ENCODE data around the gene ARHGEF7. TPM values are rescaled to one million over a fixed set of nuclear protein-coding genes. Genes with fewer than 3 reads are reported as not detected.

The ARHGEF7 gene
- polyA plus RNA-seq, 1 donor = 75.2 TPM

- no peaks in the 10 kb centered on the region for H3K4me1 ChIP-seq (ENCODE audit: control insufficient read depth, insufficient read depth, low read length)
- no CpG with 5 or more reads among the region's 3 CpGs for WGBS (ENCODE audit: insufficient coverage, low lambda C conversion rate)
- no peaks in the 10 kb centered on the region for H3K27me3 ChIP-seq (ENCODE audit: control insufficient read depth, insufficient read depth, low read length)
- DNase-seq = no peak
- no peak overlapping the region for H3K27ac ChIP-seq (ENCODE audit: low read length)
- H3K4me3 ChIP-seq (ENCODE audit: low read length) = no peak overlapping the region
- H3K36me3 ChIP-seq (ENCODE audit: control insufficient read depth, insufficient read depth, low read length) = peaks cover 45% of the 10 kb centered on the region
- H3K9me3 ChIP-seq (ENCODE audit: control insufficient read depth, low read depth, low read length) = peaks cover 17% of the 10 kb centered on the region
These were observed 147.6 kb downstream of the ARHGEF7 start for GRCh38 chr13:111262715-111263114.

- Histone ChIP-seq H3K36me3 (ENCODE audit: control insufficient read depth, insufficient read depth, low read length) (peaks cover 43% of the 10 kb centered on the region), H3K4me3 (ENCODE audit: low read length) (no peak overlapping the region), H3K27ac (ENCODE audit: low read length) (no peak overlapping the region), H3K9me3 (ENCODE audit: control insufficient read depth, low read depth, low read length) (peaks cover 13% of the 10 kb centered on the region), H3K27me3 (ENCODE audit: control insufficient read depth, insufficient read depth, low read length) (no peaks in the 10 kb centered on the region), H3K4me1 (ENCODE audit: control insufficient read depth, insufficient read depth, low read length) (no peaks in the 10 kb centered on the region)
- no peak for DNase-seq
- no CpG with 5 or more reads among the region's 3 CpGs for WGBS (ENCODE audit: insufficient coverage, low lambda C conversion rate)
These were observed 148.5 kb downstream of the ARHGEF7 start for GRCh38 chr13:111263566-111263965.

- Histone ChIP-seq H3K4me3 (ENCODE audit: low read length) (no peak overlapping the region), H3K27ac (ENCODE audit: low read length) (no peak overlapping the region), H3K9me3 (ENCODE audit: control insufficient read depth, low read depth, low read length) (peaks cover 1% of the 10 kb centered on the region), H3K27me3 (ENCODE audit: control insufficient read depth, insufficient read depth, low read length) (no peaks in the 10 kb centered on the region), H3K36me3 (ENCODE audit: control insufficient read depth, insufficient read depth, low read length) (peaks cover 49% of the 10 kb centered on the region), H3K4me1 (ENCODE audit: control insufficient read depth, insufficient read depth, low read length) (no peaks in the 10 kb centered on the region)
- WGBS (ENCODE audit: insufficient coverage, low lambda C conversion rate) = 92% methylated on average over 2 of the region's 14 CpGs
- no peak for DNase-seq
These were observed 150.0 kb downstream of the ARHGEF7 start for GRCh38 chr13:111265006-111265700.

DNA sequence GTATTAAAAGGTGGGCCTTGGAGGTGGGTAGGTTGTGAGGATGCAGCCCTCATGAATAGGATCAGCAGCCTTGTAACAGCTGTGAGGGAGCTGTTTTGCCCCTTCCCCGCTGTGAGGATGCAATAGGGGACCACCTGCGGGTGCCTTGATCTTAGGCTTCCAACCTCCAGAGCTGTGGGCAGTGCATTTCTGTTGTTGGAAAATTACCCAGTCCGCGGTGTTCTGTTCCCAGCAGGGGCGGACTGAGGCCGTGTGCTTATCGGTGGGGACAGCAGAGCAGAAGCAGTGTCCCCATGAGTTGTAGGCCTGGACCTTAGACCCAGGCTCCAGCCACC is 150.6 kb downstream of the ARHGEF7 start:
- no CpG with 5 or more reads among the region's 7 CpGs for WGBS (ENCODE audit: insufficient coverage, low lambda C conversion rate)
- H3K4me3 ChIP-seq (ENCODE audit: low read length) = no peak overlapping the region
- DNase-seq = no peak
- no peaks in the 10 kb centered on the region for H3K27me3 ChIP-seq (ENCODE audit: control insufficient read depth, insufficient read depth, low read length)
- peaks cover 50% of the 10 kb centered on the region for H3K36me3 ChIP-seq (ENCODE audit: control insufficient read depth, insufficient read depth, low read length)
- no peaks in the 10 kb centered on the region for H3K9me3 ChIP-seq (ENCODE audit: control insufficient read depth, low read depth, low read length)
- no peak overlapping the region for H3K27ac ChIP-seq (ENCODE audit: low read length)
- no peaks in the 10 kb centered on the region for H3K4me1 ChIP-seq (ENCODE audit: control insufficient read depth, insufficient read depth, low read length)

- Histone ChIP-seq H3K9me3 (ENCODE audit: control insufficient read depth, low read depth, low read length) (no peaks in the 10 kb centered on the region), H3K4me1 (ENCODE audit: control insufficient read depth, insufficient read depth, low read length) (no peaks in the 10 kb centered on the region), H3K4me3 (ENCODE audit: low read length) (no peak overlapping the region), H3K27me3 (ENCODE audit: control insufficient read depth, insufficient read depth, low read length) (no peaks in the 10 kb centered on the region), H3K36me3 (ENCODE audit: control insufficient read depth, insufficient read depth, low read length) (peaks cover 61% of the 10 kb centered on the region), H3K27ac (ENCODE audit: low read length) (no peak overlapping the region)
- no peak for DNase-seq
- no CpG with 5 or more reads among the region's 5 CpGs for WGBS (ENCODE audit: insufficient coverage, low lambda C conversion rate)
These were observed 152.1 kb downstream of the ARHGEF7 start for GRCh38 chr13:111267205-111267604.

DNA sequence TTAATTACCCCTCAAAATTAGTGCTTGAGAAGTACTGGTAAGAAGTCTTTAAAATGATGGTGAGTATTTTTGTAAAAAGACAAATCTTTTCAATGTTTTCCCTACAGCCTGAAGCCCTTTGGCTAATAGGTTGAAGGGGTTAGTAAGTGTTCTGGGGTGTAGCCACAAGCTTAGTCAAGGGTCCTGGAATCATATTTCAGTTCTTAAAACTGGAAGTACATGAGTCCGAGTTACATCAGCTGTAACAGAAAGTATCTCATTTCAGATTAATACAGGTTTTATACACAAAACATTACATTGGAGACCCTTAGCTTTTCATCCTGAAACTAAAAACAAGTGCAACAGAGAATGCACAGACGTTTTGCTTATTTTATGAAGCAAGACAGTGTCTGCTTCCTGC is 152.7 kb downstream of the ARHGEF7 start:
- Histone ChIP-seq H3K27me3 (ENCODE audit: control insufficient read depth, insufficient read depth, low read length) (no peaks in the 10 kb centered on the region), H3K4me3 (ENCODE audit: low read length) (no peak overlapping the region), H3K27ac (ENCODE audit: low read length) (no peak overlapping the region), H3K4me1 (ENCODE audit: control insufficient read depth, insufficient read depth, low read length) (no peaks in the 10 kb centered on the region), H3K36me3 (ENCODE audit: control insufficient read depth, insufficient read depth, low read length) (peaks cover 66% of the 10 kb centered on the region), H3K9me3 (ENCODE audit: control insufficient read depth, low read depth, low read length) (no peaks in the 10 kb centered on the region)
- no CpG with 5 or more reads among the region's 2 CpGs for WGBS (ENCODE audit: insufficient coverage, low lambda C conversion rate)
- no peak for DNase-seq

GRCh38 chr13:111269508-111269907 is 154.4 kb downstream of the ARHGEF7 start:
- H3K36me3 ChIP-seq (ENCODE audit: control insufficient read depth, insufficient read depth, low read length) = peaks cover 77% of the 10 kb centered on the region
- DNase-seq = no peak
- H3K9me3 ChIP-seq (ENCODE audit: control insufficient read depth, low read depth, low read length) = no peaks in the 10 kb centered on the region
- H3K27me3 ChIP-seq (ENCODE audit: control insufficient read depth, insufficient read depth, low read length) = no peaks in the 10 kb centered on the region
- WGBS (ENCODE audit: insufficient coverage, low lambda C conversion rate) = no CpG with 5 or more reads among the region's 10 CpGs
- no peaks in the 10 kb centered on the region for H3K4me1 ChIP-seq (ENCODE audit: control insufficient read depth, insufficient read depth, low read length)
- H3K27ac ChIP-seq (ENCODE audit: low read length) = no peak overlapping the region
- no peak overlapping the region for H3K4me3 ChIP-seq (ENCODE audit: low read length)

GRCh38 chr13:111270126-111270525 is 155.0 kb downstream of the ARHGEF7 start:
- WGBS (ENCODE audit: insufficient coverage, low lambda C conversion rate) = no CpG with 5 or more reads among the region's 5 CpGs
- no peak for DNase-seq
- Histone ChIP-seq H3K27ac (ENCODE audit: low read length) (no peak overlapping the region), H3K4me1 (ENCODE audit: control insufficient read depth, insufficient read depth, low read length) (no peaks in the 10 kb centered on the region), H3K36me3 (ENCODE audit: control insufficient read depth, insufficient read depth, low read length) (peaks cover 77% of the 10 kb centered on the region), H3K9me3 (ENCODE audit: control insufficient read depth, low read depth, low read length) (no peaks in the 10 kb centered on the region), H3K4me3 (ENCODE audit: low read length) (no peak overlapping the region), H3K27me3 (ENCODE audit: control insufficient read depth, insufficient read depth, low read length) (no peaks in the 10 kb centered on the region)

DNA sequence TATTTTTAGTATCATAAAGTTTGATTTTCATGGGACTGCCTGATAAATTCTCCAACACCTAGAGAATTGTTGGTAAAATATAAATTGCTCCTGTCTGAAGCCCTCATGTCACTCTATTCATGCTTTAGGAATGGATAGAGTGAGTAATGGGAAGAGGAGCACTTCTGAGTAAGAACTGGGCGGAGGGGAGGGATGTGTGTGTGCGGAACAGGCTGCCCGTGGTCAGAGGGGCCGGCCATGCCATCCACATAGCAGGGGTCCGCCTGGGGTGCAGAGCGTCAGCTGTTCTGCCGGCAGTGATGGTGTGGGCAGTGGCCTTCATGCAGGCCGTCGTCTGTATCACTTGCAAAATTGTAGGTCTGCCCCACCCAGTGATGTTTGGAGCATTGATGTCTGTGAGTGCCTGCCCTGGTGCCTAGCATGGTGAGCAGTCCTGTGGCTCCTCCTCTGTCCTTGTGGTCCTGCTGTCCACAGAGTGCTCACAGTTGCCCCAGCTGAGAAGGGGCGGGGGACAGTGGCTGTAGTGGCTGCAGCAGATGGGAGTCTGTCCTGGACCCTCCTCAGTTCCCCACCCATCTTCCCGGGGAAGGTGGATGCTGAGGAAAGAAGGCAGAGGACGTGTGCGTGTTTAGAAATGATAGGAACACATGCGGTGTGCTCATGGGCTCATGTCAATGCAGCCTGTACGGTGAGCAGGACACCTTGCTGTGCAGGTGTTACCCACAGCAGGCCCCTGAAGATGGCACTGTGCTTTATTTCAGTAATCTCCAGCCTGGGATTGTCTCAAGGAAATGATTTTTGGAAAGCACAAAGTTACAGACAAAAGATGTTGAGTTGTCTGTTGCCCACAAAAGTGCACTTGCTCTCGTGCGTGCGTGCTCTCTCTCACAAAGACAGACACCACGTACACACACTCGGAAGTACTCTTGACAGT is 155.9 kb downstream of the ARHGEF7 start:
- Histone ChIP-seq H3K36me3 (ENCODE audit: control insufficient read depth, insufficient read depth, low read length) (peaks cover 77% of the 10 kb centered on the region), H3K4me1 (ENCODE audit: control insufficient read depth, insufficient read depth, low read length) (no peaks in the 10 kb centered on the region), H3K27me3 (ENCODE audit: control insufficient read depth, insufficient read depth, low read length) (no peaks in the 10 kb centered on the region), H3K4me3 (ENCODE audit: low read length) (no peak overlapping the region), H3K27ac (ENCODE audit: low read length) (no peak overlapping the region), H3K9me3 (ENCODE audit: control insufficient read depth, low read depth, low read length) (no peaks in the 10 kb centered on the region)
- no CpG with 5 or more reads among the region's 20 CpGs for WGBS (ENCODE audit: insufficient coverage, low lambda C conversion rate)
- no peak for DNase-seq

GRCh38 chr13:111272117-111272516 is 157.0 kb downstream of the ARHGEF7 start:
- H3K4me1 ChIP-seq (ENCODE audit: control insufficient read depth, insufficient read depth, low read length) = no peaks in the 10 kb centered on the region
- DNase-seq = no peak
- H3K9me3 ChIP-seq (ENCODE audit: control insufficient read depth, low read depth, low read length) = no peaks in the 10 kb centered on the region
- H3K36me3 ChIP-seq (ENCODE audit: control insufficient read depth, insufficient read depth, low read length) = peaks cover 75% of the 10 kb centered on the region
- H3K27me3 ChIP-seq (ENCODE audit: control insufficient read depth, insufficient read depth, low read length) = no peaks in the 10 kb centered on the region
- H3K27ac ChIP-seq (ENCODE audit: low read length) = no peak overlapping the region
- WGBS (ENCODE audit: insufficient coverage, low lambda C conversion rate) = 80% methylated on average over 1 of the region's 7 CpGs
- H3K4me3 ChIP-seq (ENCODE audit: low read length) = no peak overlapping the region

All from large intestine (tissue), 3 donors.